ENCODE data around the gene C4B. TPM values are rescaled to one million over a fixed set of nuclear protein-coding genes. Genes with fewer than 3 reads are reported as not detected.
"Not testable (repeated sequence)": the region's sequence is repeated elsewhere in the genome, so short reads cannot be mapped to it uniquely, and the experiment has no call there.

Gene C4B
- total RNA-seq = 100 to 1,000 TPM; 177 to 235 TPM
- long read RNA-seq, full-length matches to known transcripts = 20 of 131 reads
- long read RNA-seq, partial matches to known transcripts = 92 of 131 reads
- long read RNA-seq, other reads (novel, unspliced or antisense) = 19 of 131 reads

GRCh38 chr6:32014547-32014946, at the start of gene C4B:
Gene C4B (plus strand): TSS chr6:32014795. CDS start chr6:32014846, 51 bp downstream.
- DNase-seq; intact Hi-C loops (cut with DNase I): not testable (repeated sequence)
- ATAC-seq = peak; percentile 65 to 80

GRCh38 chr6:31965700-31966099, 48.9 kb upstream of the C4B start:
- ATAC-seq (no peak), DNase-seq (no peak)
- intact Hi-C loops (cut with DNase I) = no loop called here

GRCh38 chr6:31966506-31966905, 48.1 kb upstream of the C4B start:
- intact Hi-C loops (cut with DNase I) = no loop called here
- no peak for ATAC-seq
- no peak for DNase-seq

- ATAC-seq (no peak), DNase-seq (no peak)
- intact Hi-C loops (cut with DNase I) = no loop called here
Measured at GRCh38 chr6:31966997-31967925, 47.3 kb upstream of the C4B start.

- intact Hi-C loops (cut with DNase I) = no loop called here
- ATAC-seq = no peak
- no peak for DNase-seq
Measured at GRCh38 chr6:31967926-31968320, 46.7 kb upstream of the C4B start.

- ATAC-seq = no peak
- no peak for DNase-seq
- intact Hi-C loops (cut with DNase I) = no loop called here
Measured at GRCh38 chr6:31968326-31968725, 46.3 kb upstream of the C4B start.

- ATAC-seq (no peak), DNase-seq (no peak)
- intact Hi-C loops (cut with DNase I) = no loop called here
Measured at GRCh38 chr6:31968791-31969711, 45.5 kb upstream of the C4B start.

GRCh38 chr6:31969712-31970603, 44.6 kb upstream of the C4B start:
- ATAC-seq (no peak), DNase-seq (no peak)
- intact Hi-C loops (cut with DNase I) = no loop called here

- intact Hi-C loops (cut with DNase I) = no loop called here
- ATAC-seq = no peak
- DNase-seq = no peak
Measured at GRCh38 chr6:31970604-31971271, 43.9 kb upstream of the C4B start.

GRCh38 chr6:31971279-31971992, 43.2 kb upstream of the C4B start:
- ATAC-seq (peak; percentile 1 to 2), DNase-seq (no peak)
- intact Hi-C loops (cut with DNase I) = no loop called here

GRCh38 chr6:31971993-31972708, 42.4 kb upstream of the C4B start, which contains the start of gene DXO:
Gene DXO (minus strand): TSS chr6:31972138. CDS start chr6:31971675, 463 bp downstream.
- DNase-seq (peak; percentile 97), ATAC-seq (peak; percentile 94 to 97)
- intact Hi-C loops (cut with DNase I) = no loop called here

GRCh38 chr6:31972709-31973350, 41.8 kb upstream of the C4B start:
- ATAC-seq = peak in 1 of 2 donors; percentile 33
- intact Hi-C loops (cut with DNase I) = no loop called here

GRCh38 chr6:31976065-31976464, 38.5 kb upstream of the C4B start:
- ATAC-seq; intact Hi-C loops (cut with DNase I); DNase-seq: not testable (repeated sequence)

More at GRCh38 chr6:31972709-31973350, 41.8 kb upstream of the C4B start:
- peak; percentile 32 for DNase-seq

- DNase-seq (no peak), ATAC-seq (no peak)
- intact Hi-C loops (cut with DNase I) = no loop called here
Measured at GRCh38 chr6:31977816-31978431, 36.7 kb upstream of the C4B start.

GRCh38 chr6:31978831-31979230, 35.8 kb upstream of the C4B start:
- no peak for ATAC-seq
- intact Hi-C loops (cut with DNase I) = no loop called here
- DNase-seq = no peak

All from left cardiac atrium (tissue), 4 donors.